IMR-90 (cell line): ENCODE data around the gene THADA. TPM values are rescaled to one million over a fixed set of nuclear protein-coding genes. Genes with fewer than 3 reads are reported as not detected.

ENCODE experiments used
- ATAC-seq: fragments of 200-7000 bp; cut with Tn5 transposase; 2 replicates; pipeline ENCODE4 v1.9.1; 2020; ENCODE audit warnings: low read depth, mild to moderate bottlenecking, moderate library complexity
- BruUV-seq: library from RNA; stranded (reverse); fragments of 400-500 nt; replicated peaks from 2 replicates; lab custom pipeline; 2021; lab: Mats Ljungman, UMichigan
- CTCF ChIA-PET: fragments of 300-600 bp; formaldehyde crosslinking; extraction: SDS; loops from one replicate; lab custom pipeline; 2021; ENCODE audit warnings: antibody characterized with exemption; lab: Yijun Ruan, JAX
- POLR2A ChIA-PET: fragments of 300-600 bp; sonication (Branson Sonifier 250); formaldehyde crosslinking; loops from one replicate; lab custom pipeline; 2022; ENCODE audit warnings: antibody characterized with exemption; ENCODE audit not compliant: unreplicated experiment; lab: Charles Lee
- DNase-seq: peaks from one replicate; pipeline ENCODE4 v3.0.0; 2013
- H2AFZ ChIP-seq: replicated peaks from 2 replicates; pipeline ENCODE3; 2013; ENCODE audit warnings: low read length, mild to moderate bottlenecking; ENCODE audit not compliant: poor library complexity
- H2AK5ac ChIP-seq: 2 replicates; pipeline ENCODE4 v1.6.1; 2013; ENCODE audit warnings: low read depth, low read length, inconsistent platforms
- H2AK9ac ChIP-seq: replicated peaks from 2 replicates; pipeline ENCODE3; 2013; ENCODE audit warnings: mild to moderate bottlenecking, low read depth, low read length, moderate library complexity; ENCODE audit not compliant: poor library complexity
- H2BK120ac ChIP-seq: 2 replicates; pipeline ENCODE4 v1.6.1; 2013; ENCODE audit warnings: low read depth, low read length, inconsistent platforms
- H2BK15ac ChIP-seq: 3 replicates; pipeline ENCODE4 v1.6.1; 2013; ENCODE audit warnings: low read depth, low read length, inconsistent platforms
- H2BK20ac ChIP-seq: 2 replicates; pipeline ENCODE4 v1.6.1; 2013; ENCODE audit warnings: low read depth, mild to moderate bottlenecking, inconsistent platforms, low read length, moderate library complexity
- H2BK5ac ChIP-seq: 2 replicates; pipeline ENCODE4 v1.6.1; 2013; ENCODE audit warnings: mild to moderate bottlenecking, low read depth, low read length, inconsistent platforms; ENCODE audit not compliant: poor library complexity, severe bottlenecking
- H3K14ac ChIP-seq: replicated peaks from 2 replicates; pipeline ENCODE4 v1.6.1; 2013; ENCODE audit warnings: low read depth, low read length, inconsistent platforms
- H3K18ac ChIP-seq: 2 replicates; pipeline ENCODE4 v1.6.1; 2013; ENCODE audit warnings: low read depth, low read length, control low read depth
- H3K23ac ChIP-seq: 2 replicates; pipeline ENCODE4 v1.6.1; 2013; ENCODE audit warnings: low read depth, low read length, inconsistent platforms
- H3K27ac ChIP-seq: 2 replicates; pipeline ENCODE4 v1.5.1; 2013; ENCODE audit warnings: mild to moderate bottlenecking, control low read depth, low read length; ENCODE audit not compliant: insufficient read depth
- H3K27me3 ChIP-seq: 2 replicates; pipeline ENCODE4 v1.6.1; 2013; ENCODE audit warnings: low read length; ENCODE audit not compliant: control insufficient read depth, insufficient read depth
- H3K36me3 ChIP-seq: 2 replicates; pipeline ENCODE4 v1.6.1; 2013; ENCODE audit warnings: low read length, mixed read lengths; ENCODE audit not compliant: control insufficient read depth, insufficient read depth
- H3K4ac ChIP-seq: 2 replicates; pipeline ENCODE4 v1.6.1; 2013; ENCODE audit warnings: low read depth, low read length, inconsistent platforms
- H3K4me1 ChIP-seq: 2 replicates; pipeline ENCODE4 v1.6.1; 2013; ENCODE audit warnings: low read length, mixed read lengths; ENCODE audit not compliant: control insufficient read depth, insufficient read depth
- H3K4me2 ChIP-seq: 2 replicates; pipeline ENCODE4 v1.6.1; 2013; ENCODE audit warnings: low read depth, mild to moderate bottlenecking, control low read depth, low read length, moderate library complexity
- H3K4me3 ChIP-seq: 2 replicates; pipeline ENCODE4 v1.5.1; 2013; ENCODE audit warnings: low read depth, mild to moderate bottlenecking, control low read depth, low read length, moderate library complexity; ENCODE audit not compliant: insufficient read depth
- H3K56ac ChIP-seq: 2 replicates; pipeline ENCODE4 v1.6.1; 2013; ENCODE audit warnings: low read length, inconsistent platforms; ENCODE audit not compliant: insufficient read depth; ENCODE audit errors: extremely low read depth
- H3K79me1 ChIP-seq, 2 experiments: 2 replicates each; pipeline ENCODE4 v1.6.1; 2013; ENCODE audit warnings: low read length in 2 of 2, inconsistent platforms in 1 of 2, low read depth in 1 of 2
- H3K9ac ChIP-seq: 2 replicates; pipeline ENCODE4 v1.6.1; 2013; ENCODE audit warnings: low read depth, low read length, control low read depth
- H3K9me1 ChIP-seq: 2 replicates; pipeline ENCODE4 v1.6.1; 2013; ENCODE audit warnings: low read length, inconsistent platforms; ENCODE audit not compliant: insufficient read depth
- H3K9me3 ChIP-seq: 2 replicates; pipeline ENCODE4 v1.6.1; 2013; ENCODE audit warnings: low read length; ENCODE audit not compliant: control insufficient read depth, insufficient read depth
- H4K20me1 ChIP-seq: 2 replicates; pipeline ENCODE4 v1.6.1; 2013; ENCODE audit warnings: low read length, inconsistent platforms; ENCODE audit not compliant: insufficient read depth
- H4K5ac ChIP-seq: 2 replicates; pipeline ENCODE4 v1.6.1; 2013; ENCODE audit warnings: mild to moderate bottlenecking, low read depth, low read length, control low read depth
- H4K8ac ChIP-seq, 2 experiments: 2 replicates each; pipeline ENCODE4 v1.6.1; 2013; ENCODE audit warnings: low read depth in 2 of 2, low read length in 2 of 2, control low read depth in 1 of 2, inconsistent platforms in 1 of 2
- H4K91ac ChIP-seq: 2 replicates; pipeline ENCODE4 v1.6.1; 2013; ENCODE audit warnings: low read depth, low read length, inconsistent platforms; ENCODE audit not compliant: insufficient read depth
- BHLHE40 ChIP-seq: fragments of 150-350 bp; IDR thresholded peaks from 2 replicates; pipeline ENCODE4 v1.6.1; 2016; ENCODE audit warnings: mild to moderate bottlenecking, low read depth, low read length
- CEBPB ChIP-seq: IDR thresholded peaks from 2 replicates; pipeline ENCODE4 v1.6.1; 2012; ENCODE audit warnings: low read depth, low read length, improper control_type of control experiment
- CHD1 ChIP-seq: IDR thresholded peaks from 2 replicates; pipeline ENCODE4 v1.6.1; 2012; ENCODE audit warnings: low read depth, low read length, improper control_type of control experiment
- FOS ChIP-seq: fragments of 150-350 bp; IDR thresholded peaks from 2 replicates; pipeline ENCODE4 v1.6.1; 2016; ENCODE audit warnings: low read depth, low read length
- MXI1 ChIP-seq: IDR thresholded peaks from 2 replicates; pipeline ENCODE4 v1.6.1; 2012; ENCODE audit warnings: low read depth, mild to moderate bottlenecking, low read length, moderate library complexity, borderline replicate concordance
- RCOR1 ChIP-seq: IDR thresholded peaks from 2 replicates; pipeline ENCODE4 v1.6.1; 2012; ENCODE audit warnings: mild to moderate bottlenecking, low read length, improper control_type of control experiment; ENCODE audit not compliant: insufficient replicate concordance
- RFX5 ChIP-seq: IDR thresholded peaks from 2 replicates; pipeline ENCODE4 v1.8.0; 2012; ENCODE audit warnings: low read depth, mild to moderate bottlenecking, low read length, moderate library complexity
- dilution Hi-C: fragments of 300-500 bp; cut with HindIII; formaldehyde crosslinking; loops from one replicate; pipeline ENCODE4 v1.14.3; 2018; ENCODE audit warnings: low sequenced_read_pairs; ENCODE audit not compliant: unreplicated experiment
- in situ Hi-C: fragments of 300-500 bp; cut with MboI; formaldehyde crosslinking; loops from 3 replicates; pipeline ENCODE4 v1.14.3; 2019; ENCODE audit warnings: low sequenced_read_pairs, inconsistent platforms, mixed read lengths
- intact Hi-C: fragments of 100-400 bp; cut with micrococcal nuclease; formaldehyde crosslinking; loops from 2 replicates; pipeline ENCODE4 v1.10.0; 2022
- polyA plus RNA-seq, 3 experiments: library from polyadenylated mRNA; depleted of rRNA; stranded (reverse); fragments of >200 nt; gene quantifications; 2 replicates each; pipeline ENCODE4 v1.2.3, GENCODE V29; 2012; ENCODE audit warnings: low replicate concordance in 1 of 3
- total RNA-seq: library from RNA; depleted of rRNA; stranded (reverse); fragments of >200 nt; gene quantifications from 2 replicates; pipeline ENCODE4 v1.2.3, GENCODE V29; 2012
- TF ChIP-seq, protein P1 (sequence below): fragments of 150-350 bp; IDR thresholded peaks from 2 replicates; pipeline ENCODE4 v1.6.1; 2016; ENCODE audit warnings: low read depth, mild to moderate bottlenecking, low read length, moderate library complexity, borderline replicate concordance

Gene THADA
- total and polyA plus RNA-seq, 2 of the 4 experiments (the other 2 are of a cell fraction): 10.5 to 21.3 TPM

DNA sequence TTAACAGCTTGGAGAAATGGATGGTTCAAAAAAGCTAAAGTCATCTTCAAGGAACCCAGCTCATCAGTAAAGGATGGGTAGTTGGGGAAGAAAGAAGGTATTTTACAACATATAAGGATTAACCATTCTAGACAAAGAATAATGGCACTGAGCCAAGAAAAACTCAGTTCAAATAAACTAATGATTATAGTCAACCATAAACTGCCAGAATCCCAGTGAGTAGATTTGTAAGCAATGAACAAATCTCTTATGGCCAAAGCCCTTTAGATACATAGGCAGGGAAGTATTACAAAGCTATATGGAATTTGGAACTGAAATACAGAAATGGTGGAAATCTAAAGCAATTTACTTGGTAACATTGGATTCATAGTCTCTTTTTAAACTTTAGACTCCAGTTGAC is 277.0 kb downstream of the THADA start:
- Histone ChIP-seq H3K14ac (no peak overlapping the region), H3K4me1 (peaks cover 7% of the 10 kb centered on the region), H3K27ac (no peak overlapping the region), H3K9me1 (peaks cover 5% of the 10 kb centered on the region; the same call in 1 of the 2 replicates), H2AK5ac (no peak overlapping the region), H4K5ac (no peak overlapping the region), H4K8ac (peak overlapping the region in 1 of 2 experiments; percentile 53; a peak in 1 of 4 replicates), H2BK15ac (peak overlapping the region; percentile 30; the same call in 1 of the 3 replicates), H2AK9ac (no peak overlapping the region), H3K23ac (no peak overlapping the region), H3K79me1 (no peaks in the 10 kb centered on the region), H3K9me3 (no peaks in the 10 kb centered on the region), H2BK120ac (0 out of 2 replicates have a peak overlapping the region, but pooled peaks have one; percentile 62), H3K4me3 (no peak overlapping the region), H3K27me3 (0 out of 2 replicates have a peak, but pooled peaks cover 2% of the 10 kb centered on the region), H3K18ac (peak overlapping the region; percentile 63; the same call in 1 of the 2 replicates), H3K36me3 (no peaks in the 10 kb centered on the region), H2BK20ac (no peak overlapping the region), H4K91ac (no peak overlapping the region), H3K9ac (no peak overlapping the region), H3K4me2 (peak overlapping the region; percentile 16; the same call in 1 of the 2 replicates), H2BK5ac (peak overlapping the region; percentile 47), H3K56ac (no peak overlapping the region), H3K4ac (peak overlapping the region; percentile 32; the same call in 1 of the 2 replicates), H4K20me1 (no peaks in the 10 kb centered on the region), H2AFZ (no peak overlapping the region)
- ChIA-PET POLR2A (interaction anchor here (0.6 kb wide), 1 partner anchor 8 kb away, joined by 4 read pairs; no protein-coding TSS in a partner anchor), CTCF (no interaction called here)
- DNase-seq (peak; percentile 90), ATAC-seq (peak; percentile 87)
- in situ Hi-C loops (no loop called here), intact Hi-C loops (no loop called here), dilution Hi-C loops (no loop called here)
- TF ChIP-seq RCOR1 (no peak), MXI1 (no peak), RFX5 (no peak), CHD1 (no peak), FOS (no peak), CEBPB (no peak), BHLHE40 (no peak)
- TF ChIP-seq, protein P1, sequence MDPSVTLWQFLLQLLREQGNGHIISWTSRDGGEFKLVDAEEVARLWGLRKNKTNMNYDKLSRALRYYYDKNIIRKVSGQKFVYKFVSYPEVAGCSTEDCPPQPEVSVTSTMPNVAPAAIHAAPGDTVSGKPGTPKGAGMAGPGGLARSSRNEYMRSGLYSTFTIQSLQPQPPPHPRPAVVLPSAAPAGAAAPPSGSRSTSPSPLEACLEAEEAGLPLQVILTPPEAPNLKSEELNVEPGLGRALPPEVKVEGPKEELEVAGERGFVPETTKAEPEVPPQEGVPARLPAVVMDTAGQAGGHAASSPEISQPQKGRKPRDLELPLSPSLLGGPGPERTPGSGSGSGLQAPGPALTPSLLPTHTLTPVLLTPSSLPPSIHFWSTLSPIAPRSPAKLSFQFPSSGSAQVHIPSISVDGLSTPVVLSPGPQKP: no peak
- BruUV-seq: no TSS peak
